Adrenal gland (tissue), 12 donors: Measurements from ENCODE around the gene SEPTIN11. TPM values are rescaled to one million over a fixed set of nuclear protein-coding genes. Genes with fewer than 3 reads are reported as not detected.

Experiments used
- DNase-seq, 7 donors: peaks; one replicate each; pipeline ENCODE4 v3.0.0-alpha.2; 2019 to 2020
- H3K27ac ChIP-seq, 5 donors: fragments of 200-600 bp; sonication (generic) in 4 of 5; 1 replicate in 3 of 5; 2 replicates in 2 of 5; pipeline versions ENCODE4 v1.5.1 to v1.8.0; 2016 to 2020; ENCODE audit warnings: mild to moderate bottlenecking in 1 of 5
- H3K27me3 ChIP-seq: fragments of 200-600 bp; 2 replicates; pipeline ENCODE4 v1.8.0; 2021
- H3K36me3 ChIP-seq, 2 donors: fragments of 200-600 bp; replicated peaks in 1 of 2; 1 replicate in 1 of 2; 2 replicates in 1 of 2; pipeline versions ENCODE4 v1.5.1 to v1.8.0; 2018 to 2022
- H3K4me1 ChIP-seq, 2 donors: fragments of 200-600 bp; replicated peaks in 1 of 2; 1 replicate in 1 of 2; 2 replicates in 1 of 2; pipeline versions ENCODE4 v1.5.1 to v1.8.0; 2018 to 2021
- H3K4me3 ChIP-seq, 4 donors: fragments of 200-600 bp; sonication (generic) in 3 of 4; one replicate each; pipeline ENCODE4 v1.5.1; 2016 to 2018
- H3K9me3 ChIP-seq, 3 donors: fragments of 200-600 bp; sonication (generic) in 1 of 3; replicated peaks in 1 of 3; 1 replicate in 2 of 3; 2 replicates in 1 of 3; pipeline versions ENCODE4 v1.5.1 to v1.8.0; 2016 to 2021
- CTCF ChIP-seq, 6 experiments: fragments of 450-650 bp in 4 of 6; fragments of 200-600 bp in 2 of 6; sonication (generic) in 1 of 6; IDR thresholded peaks; 1 replicate in 5 of 6; 2 replicates in 1 of 6; pipeline versions ENCODE4 v1.5.1 to v1.8.0; 2016 to 2021; ENCODE audit warnings: antibody characterized with exemption in 6 of 6, mild to moderate bottlenecking in 2 of 6, moderate library complexity in 1 of 6
- POLR2A ChIP-seq, 2 donors: fragments of 450-650 bp; IDR thresholded peaks; one replicate each; pipeline ENCODE4 v1.6.1; 2017; ENCODE audit warnings: antibody characterized with exemption in 2 of 2, mild to moderate bottlenecking in 2 of 2, moderate library complexity in 1 of 2
- WGBS, 4 donors: extraction: QIAGEN DNeasy Blood & Tissue Kit in 2 of 4; methylation state at CpG; one replicate each; pipeline versions ENCODE4 v1.1.5 to v1.1.7; 2013 to 2017; 5-methylcytosine and 5-hydroxymethylcytosine counted together
- intact Hi-C, 2 donors: fragments of 100-400 bp; cut with DNase I; formaldehyde crosslinking; loops; one replicate each; pipeline versions ENCODE4 v1.14.1 to v1.15.0; 2022 to 2023
- polyA plus RNA-seq, 3 donors: library from polyadenylated mRNA; stranded (reverse); fragments of 200-250 nt in 2 of 3; fragments of 350-450 nt in 1 of 3; fragmentation: Illumina TruSeq in 1 of 3; extraction: RNeasy Lipid Tissue Mini Kit (QIAGEN cat#74804) in 1 of 3; gene quantifications; one replicate each; pipeline ENCODE4 v1.2.3, GENCODE V29; 2013 to 2014
- total RNA-seq, 9 donors: library from RNA; depleted of rRNA in 4 of 9; stranded (reverse); fragments of >200 nt in 4 of 9; fragments of 120-200 nt in 1 of 9; fragmentation: NEBNext Ultra II Directional in 1 of 9; extraction: Animal tissue kit (Norgen Biotek cat#: 25700) in 1 of 9; gene quantifications; one replicate each; pipeline versions ENCODE4 v1.1.0 to v1.2.4, GENCODE V29; 2013 to 2023
- donor health status: healthy with polysubstance abuse.
- donor health status: Bipolar disorder and iron deficiency.
- donor health status: DM: yes; HTN: yes; CAD: no.
- donor health status: DM: no; HTN: no; CAD: no.
- donor health status: DM: no; HTN: no; CAD: no.
- donor health status: DM: yes; HTN: yes; CAD: no.

The SEPTIN11 gene
- total and polyA plus RNA-seq, 12 donors: 12.5 to 49.1 (median 31.5) TPM

- 0 to 1% (median 0%) methylated on average over 32 to 69 of the region's 69 CpGs for WGBS, 4 donors
- Histone ChIP-seq H3K9me3 (no peaks in the 10 kb centered on the region), H3K27ac (peak overlapping the region in 4 of 5 donors; percentile 75 to 89 (median 87)), H3K4me3 (peak overlapping the region; percentile 27 to 82 (median 73)), H3K36me3 (no peaks in the 10 kb centered on the region), H3K4me1 (peaks cover 5 to 16% of the 10 kb centered on the region in 2 donors), H3K27me3 (no peaks in the 10 kb centered on the region)
- DNase-seq: peak in 6 of 7 donors; percentile 13 to 43 (median 36)
- TF ChIP-seq POLR2A (IDR thresholded peaks at IDR 0.05) (no peak), CTCF (IDR thresholded peaks at IDR 0.05) (no peak)
- intact Hi-C loops: no loop called here
These were observed 752 bp downstream of the SEPTIN11 start for GRCh38 chr4:76950052-76950955.

DNA sequence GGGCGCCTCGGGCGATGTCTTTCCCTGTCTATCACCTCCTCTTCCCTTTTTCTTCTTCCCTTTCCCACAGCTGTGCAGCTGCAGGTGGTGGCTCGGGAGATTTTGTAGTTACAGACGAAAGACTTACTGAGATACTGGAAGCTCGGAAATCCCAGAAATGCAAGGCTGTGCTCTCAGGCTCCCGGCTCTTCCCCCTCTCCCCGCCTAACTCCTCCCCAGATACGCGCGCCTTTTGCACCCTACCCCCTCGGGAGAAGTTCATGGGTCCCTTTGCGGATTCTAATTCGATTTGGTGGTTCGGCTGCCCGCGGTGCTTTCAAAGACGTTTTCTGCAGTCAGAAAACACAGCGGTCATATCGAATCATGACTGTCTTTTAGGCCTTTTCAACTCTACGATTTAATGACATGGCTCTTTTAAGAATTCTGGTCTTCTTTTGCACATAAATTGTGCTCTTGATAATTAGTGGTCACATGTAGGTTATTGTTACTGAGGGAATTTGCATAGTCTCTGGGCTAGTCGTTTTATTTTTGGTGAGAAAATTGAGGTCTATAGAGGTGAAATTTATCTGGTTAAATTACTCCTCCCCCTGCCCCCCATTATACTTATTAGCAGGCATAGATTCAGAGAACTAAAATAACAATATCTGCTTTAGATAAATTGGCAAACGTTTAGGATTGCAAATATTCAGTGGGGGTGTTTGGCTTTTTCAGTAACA is 1.6 kb downstream of the SEPTIN11 start:
- H3K4me1 ChIP-seq: peaks cover 5 to 16% of the 10 kb centered on the region in 2 donors

DNA sequence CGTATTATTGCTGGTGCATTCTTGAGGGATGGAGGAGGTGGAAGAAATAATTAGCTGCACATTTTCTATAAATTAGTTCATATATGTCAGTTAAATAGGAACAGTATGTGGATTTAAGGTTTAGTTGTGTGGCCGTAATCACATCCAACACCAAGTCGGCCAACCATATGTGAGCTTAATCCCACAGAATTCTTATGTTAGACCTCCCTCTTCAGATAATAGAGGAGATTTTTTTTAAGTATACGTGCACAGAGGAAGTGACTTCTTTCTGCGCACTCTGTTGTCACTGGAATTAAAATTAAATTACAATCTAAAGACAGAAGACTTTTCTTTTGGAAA is 2.1 kb downstream of the SEPTIN11 start:
- intact Hi-C loops: no loop called here
- Histone ChIP-seq H3K4me3 (peak overlapping the region in 1 of 4 donors; percentile 75), H3K9me3 (no peaks in the 10 kb centered on the region), H3K27ac (no peak overlapping the region), H3K36me3 (no peaks in the 10 kb centered on the region), H3K27me3 (no peaks in the 10 kb centered on the region), H3K4me1 (peaks cover 5 to 16% of the 10 kb centered on the region in 2 donors)
- no peak for TF ChIP-seq POLR2A (IDR thresholded peaks at IDR 0.05)
- no peak for TF ChIP-seq CTCF (IDR thresholded peaks at IDR 0.05)
- WGBS, 4 donors: 74 to 84% (median 78%) methylated on average over 5 of the region's 5 CpGs
- no peak for DNase-seq

More for the DNA sequence above, 1.6 kb downstream of the SEPTIN11 start:
- DNase-seq: peak in 3 of 7 donors; percentile 16 to 22 (median 20)
- Histone ChIP-seq H3K9me3 (no peaks in the 10 kb centered on the region), H3K27ac (peak overlapping the region in 3 of 5 donors; percentile 75 to 89 (median 89)), H3K4me3 (peak overlapping the region; percentile 31 to 82 (median 73)), H3K36me3 (no peaks in the 10 kb centered on the region), H3K27me3 (no peaks in the 10 kb centered on the region)
- WGBS, 4 donors: 6 to 11% (median 8%) methylated on average over 21 to 23 of the region's 23 CpGs
- intact Hi-C loops: no loop called here
- TF ChIP-seq CTCF (IDR thresholded peaks at IDR 0.05): no peak

DNA sequence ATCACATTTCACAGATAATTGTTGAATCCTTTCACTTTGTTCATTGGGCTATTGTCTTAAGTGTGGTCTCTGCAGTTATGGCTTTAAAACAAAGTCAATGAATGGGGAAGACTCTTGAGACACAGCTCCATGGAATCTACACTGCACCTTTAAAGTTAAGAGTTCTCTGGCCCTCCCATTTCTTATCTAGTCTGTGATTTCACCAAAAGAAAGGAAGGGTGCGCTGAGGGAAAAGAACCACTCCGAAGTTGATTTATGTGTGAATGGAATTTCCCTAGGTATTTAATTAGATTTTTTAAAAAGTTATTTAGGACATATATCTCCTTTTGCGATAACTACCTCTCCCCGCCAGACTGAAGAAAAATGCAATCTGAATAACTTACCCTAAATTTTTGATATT is 2.5 kb downstream of the SEPTIN11 start:
- Histone ChIP-seq H3K27ac (no peak overlapping the region), H3K4me1 (peaks cover 5 to 16% of the 10 kb centered on the region in 2 donors), H3K4me3 (no peak overlapping the region), H3K9me3 (no peaks in the 10 kb centered on the region), H3K27me3 (no peaks in the 10 kb centered on the region), H3K36me3 (no peaks in the 10 kb centered on the region)
- no peak for DNase-seq
- WGBS, 4 donors: 72 to 85% (median 82%) methylated on average over 4 of the region's 4 CpGs
- intact Hi-C loops: no loop called here
- no peak for TF ChIP-seq CTCF (IDR thresholded peaks at IDR 0.05)
- no peak for TF ChIP-seq POLR2A (IDR thresholded peaks at IDR 0.05)
